HepG2 (cell line): ENCODE data around the gene LYST. TPM values are rescaled to one million over a fixed set of nuclear protein-coding genes. Genes with fewer than 3 reads are reported as not detected.
"Not testable (repeated sequence)": the region's sequence is repeated elsewhere in the genome, so short reads cannot be mapped to it uniquely, and the experiment has no call there.

Experiments
- AKAP8 ChIP-seq: sonication (generic); formaldehyde crosslinking; IDR thresholded peaks from 2 replicates; pipeline ENCODE4 v1.5.1; 2020; ENCODE audit warnings: mild to moderate bottlenecking, missing genetic modification reagents
- ELF3 ChIP-seq: IDR thresholded peaks from 2 replicates; pipeline ENCODE4 v1.6.1; 2016; ENCODE audit warnings: missing genetic modification reagents, missing compliant biosample characterization
- FOXA3 ChIP-seq: IDR thresholded peaks from 2 replicates; pipeline ENCODE4 v1.6.1; 2016; ENCODE audit warnings: missing genetic modification reagents, missing compliant biosample characterization
- IRF2 ChIP-seq: IDR thresholded peaks from 2 replicates; pipeline ENCODE4 v1.6.1; 2018; ENCODE audit warnings: missing genetic modification reagents, missing compliant biosample characterization
- KDM5B ChIP-seq: sonication (generic); formaldehyde crosslinking; IDR thresholded peaks from 2 replicates; pipeline ENCODE4 v1.4.0; 2020; ENCODE audit warnings: missing genetic modification reagents, mild to moderate bottlenecking, borderline replicate concordance
- MEIS2 ChIP-seq: sonication (generic); formaldehyde crosslinking; IDR thresholded peaks from 2 replicates; pipeline ENCODE4 v1.9.0; 2021; ENCODE audit warnings: mild to moderate bottlenecking, missing genetic modification reagents
- NFKB2 ChIP-seq: sonication (generic); formaldehyde crosslinking; IDR thresholded peaks from 2 replicates; pipeline ENCODE4 v1.4.0; 2020; ENCODE audit warnings: missing genetic modification reagents, borderline replicate concordance
- NR2F6 ChIP-seq, 2 experiments: IDR thresholded peaks; 2 replicates each; pipeline ENCODE4 v1.6.1; 2016; ENCODE audit warnings: antibody characterized with exemption in 1 of 2, mild to moderate bottlenecking in 1 of 2
- PHF8 ChIP-seq: sonication (generic); formaldehyde crosslinking; IDR thresholded peaks from 2 replicates; pipeline ENCODE4 v1.5.0; 2020; ENCODE audit warnings: missing genetic modification reagents
- RXRB ChIP-seq: IDR thresholded peaks from 2 replicates; pipeline ENCODE4 v1.6.1; 2016; ENCODE audit warnings: borderline replicate concordance, missing genetic modification reagents, missing compliant biosample characterization
- SOX5 ChIP-seq: IDR thresholded peaks from 2 replicates; pipeline ENCODE4 v1.6.1; 2016; ENCODE audit warnings: borderline replicate concordance
- SP5 ChIP-seq: IDR thresholded peaks from 2 replicates; pipeline ENCODE4 v1.6.1; 2016; ENCODE audit warnings: low read depth, borderline replicate concordance
- TARDBP ChIP-seq: sonication (generic); formaldehyde crosslinking; IDR thresholded peaks from 2 replicates; pipeline ENCODE4 v1.8.0; 2022; ENCODE audit warnings: mild to moderate bottlenecking, missing genetic modification reagents
- THAP11 ChIP-seq: IDR thresholded peaks from 2 replicates; pipeline ENCODE4 v1.6.1; 2016; ENCODE audit warnings: missing biosample characterization, missing genetic modification reagents
- ZMYM3 ChIP-seq: sonication (generic); formaldehyde crosslinking; IDR thresholded peaks from 2 replicates; pipeline ENCODE4 v1.5.1; 2020; ENCODE audit warnings: mild to moderate bottlenecking, missing genetic modification reagents
- ZNF230 ChIP-seq: sonication (generic); formaldehyde crosslinking; IDR thresholded peaks from 2 replicates; pipeline ENCODE4 v1.4.0; 2020; ENCODE audit warnings: mild to moderate bottlenecking, missing genetic modification reagents
- ZNF350 ChIP-seq: sonication (generic); formaldehyde crosslinking; IDR thresholded peaks from 2 replicates; pipeline ENCODE4 v1.4.0; 2020; ENCODE audit warnings: mild to moderate bottlenecking, low read depth, missing genetic modification reagents, borderline replicate concordance
- ZNF629 ChIP-seq: sonication (generic); formaldehyde crosslinking; conservative IDR thresholded peaks from 2 replicates; pipeline ENCODE4 v1.5.0; 2020; ENCODE audit warnings: missing genetic modification reagents
- polyA plus RNA-seq, 8 experiments: library from polyadenylated mRNA; depleted of rRNA in 3 of 8; stranded (reverse) in 7 of 8; unstranded in 1 of 8; fragments of >200 nt; fragmentation: Illumina TruSeq in 4 of 8; extraction: Trizol in 4 of 8; gene quantifications; 2 replicates each; pipeline versions ENCODE4 v1.2.1 to v1.2.3, GENCODE V29; 2011 to 2016; ENCODE audit warnings: low read depth in 4 of 8, missing spikeins in 1 of 8, mixed read lengths in 1 of 8; ENCODE audit not compliant: insufficient read depth in 1 of 8
- total RNA-seq, 5 experiments: library from RNA; depleted of rRNA; stranded (reverse); fragments of >200 nt; fragmentation: Illumina TruSeq; extraction: Trizol; gene quantifications; 2 replicates each; pipeline ENCODE4 v1.2.3, GENCODE V29; 2016; ENCODE audit warnings: low read depth in 1 of 5
- TF ChIP-seq, protein P1 (sequence below), 2 experiments: fragments of 450-650 bp in 1 of 2; sonication (generic) in 1 of 2; formaldehyde crosslinking in 1 of 2; IDR thresholded peaks; 2 replicates each; pipeline versions ENCODE4 v1.6.1 to v1.8.0; 2016 to 2022; ENCODE audit warnings: antibody characterized with exemption in 1 of 2, mild to moderate bottlenecking in 1 of 2, missing genetic modification reagents in 1 of 2
- TF ChIP-seq, protein P2 (sequence below): sonication (generic); formaldehyde crosslinking; IDR thresholded peaks from 2 replicates; pipeline ENCODE4 v1.8.0; 2023; ENCODE audit warnings: mild to moderate bottlenecking, missing genetic modification reagents
- TF ChIP-seq, protein P3 (sequence below): IDR thresholded peaks from 2 replicates; pipeline ENCODE4 v1.6.1; 2016; ENCODE audit warnings: missing genetic modification reagents, missing compliant biosample characterization

The LYST gene
- total and polyA plus RNA-seq, 2 of the 13 experiments (the other 11 are each of a cell fraction or from before 2014, with no cell fraction given) = 0.91 to 2.5 TPM

DNA sequence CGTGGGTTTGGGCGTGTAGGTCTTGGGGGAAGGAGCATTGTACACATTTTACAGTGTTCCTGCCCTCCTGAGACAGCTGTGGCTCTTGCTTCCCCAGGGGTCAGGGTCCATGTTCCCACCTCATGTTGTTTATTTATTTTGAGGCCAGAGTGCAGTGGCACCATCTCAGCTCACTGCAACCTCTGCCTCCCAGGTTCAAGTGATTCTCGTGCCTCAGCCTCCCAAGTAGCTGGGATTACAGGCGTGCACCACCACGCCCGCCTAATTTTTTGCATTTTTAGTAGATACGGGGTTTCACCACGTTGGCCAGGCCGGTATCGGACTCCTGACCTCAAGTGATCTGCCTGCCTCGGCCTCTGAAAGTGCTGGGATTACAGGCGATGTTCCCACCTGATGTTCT lies 219.2 kb downstream of the LYST start (continued):
- TF ChIP-seq, protein P1, sequence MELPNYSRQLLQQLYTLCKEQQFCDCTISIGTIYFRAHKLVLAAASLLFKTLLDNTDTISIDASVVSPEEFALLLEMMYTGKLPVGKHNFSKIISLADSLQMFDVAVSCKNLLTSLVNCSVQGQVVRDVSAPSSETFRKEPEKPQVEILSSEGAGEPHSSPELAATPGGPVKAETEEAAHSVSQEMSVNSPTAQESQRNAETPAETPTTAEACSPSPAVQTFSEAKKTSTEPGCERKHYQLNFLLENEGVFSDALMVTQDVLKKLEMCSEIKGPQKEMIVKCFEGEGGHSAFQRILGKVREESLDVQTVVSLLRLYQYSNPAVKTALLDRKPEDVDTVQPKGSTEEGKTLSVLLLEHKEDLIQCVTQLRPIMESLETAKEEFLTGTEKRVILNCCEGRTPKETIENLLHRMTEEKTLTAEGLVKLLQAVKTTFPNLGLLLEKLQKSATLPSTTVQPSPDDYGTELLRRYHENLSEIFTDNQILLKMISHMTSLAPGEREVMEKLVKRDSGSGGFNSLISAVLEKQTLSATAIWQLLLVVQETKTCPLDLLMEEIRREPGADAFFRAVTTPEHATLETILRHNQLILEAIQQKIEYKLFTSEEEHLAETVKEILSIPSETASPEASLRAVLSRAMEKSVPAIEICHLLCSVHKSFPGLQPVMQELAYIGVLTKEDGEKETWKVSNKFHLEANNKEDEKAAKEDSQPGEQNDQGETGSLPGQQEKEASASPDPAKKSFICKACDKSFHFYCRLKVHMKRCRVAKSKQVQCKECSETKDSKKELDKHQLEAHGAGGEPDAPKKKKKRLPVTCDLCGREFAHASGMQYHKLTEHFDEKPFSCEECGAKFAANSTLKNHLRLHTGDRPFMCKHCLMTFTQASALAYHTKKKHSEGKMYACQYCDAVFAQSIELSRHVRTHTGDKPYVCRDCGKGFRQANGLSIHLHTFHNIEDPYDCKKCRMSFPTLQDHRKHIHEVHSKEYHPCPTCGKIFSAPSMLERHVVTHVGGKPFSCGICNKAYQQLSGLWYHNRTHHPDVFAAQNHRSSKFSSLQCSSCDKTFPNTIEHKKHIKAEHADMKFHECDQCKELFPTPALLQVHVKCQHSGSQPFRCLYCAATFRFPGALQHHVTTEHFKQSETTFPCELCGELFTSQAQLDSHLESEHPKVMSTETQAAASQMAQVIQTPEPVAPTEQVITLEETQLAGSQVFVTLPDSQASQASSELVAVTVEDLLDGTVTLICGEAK (IDR thresholded peaks at IDR 0.05) = not testable (repeated sequence)
- TF ChIP-seq, protein P1 (CRISPR knock-in tag; IDR thresholded peaks at IDR 0.05) = peak; percentile 71; the same call in 1 of the 2 replicates
- TF ChIP-seq ZNF629 (peak; percentile 48; the same call in 1 of the 2 replicates), KDM5B (CRISPR knock-in tag) (peak; percentile 62; the same call in 1 of the 2 replicates), THAP11 (peak; percentile 59; the same call in 1 of the 2 replicates), RXRB (CRISPR knock-in tag) (peak; percentile 84), NFKB2 (CRISPR knock-in tag) (0 out of 2 replicates have a peak, but pooled peaks have one; percentile 56), AKAP8 (0 out of 2 replicates have a peak, but pooled peaks have one; percentile 28), ELF3 (peak; percentile 77), NR2F6 (IDR thresholded peaks at IDR 0.05) (peak; percentile 77), NR2F6 (CRISPR knock-in tag; IDR thresholded peaks at IDR 0.05) (peak; percentile 90), PHF8 (CRISPR knock-in tag) (0 out of 2 replicates have a peak, but pooled peaks have one; percentile 27), IRF2 (CRISPR knock-in tag) (peak; percentile 87), TARDBP (CRISPR knock-in tag) (peak; percentile 73), ZNF350 (CRISPR knock-in tag) (peak; percentile 83), MEIS2 (CRISPR knock-in tag) (peak; percentile 59; the same call in 1 of the 2 replicates), FOXA3 (CRISPR knock-in tag) (peak; percentile 92), ZMYM3 (CRISPR knock-in tag) (peak; percentile 100), SOX5 (peak; percentile 65), ZNF230 (CRISPR knock-in tag) (0 out of 2 replicates have a peak, but pooled peaks have one; percentile 39), SP5 (peak; percentile 67)
- TF ChIP-seq, protein P2, sequence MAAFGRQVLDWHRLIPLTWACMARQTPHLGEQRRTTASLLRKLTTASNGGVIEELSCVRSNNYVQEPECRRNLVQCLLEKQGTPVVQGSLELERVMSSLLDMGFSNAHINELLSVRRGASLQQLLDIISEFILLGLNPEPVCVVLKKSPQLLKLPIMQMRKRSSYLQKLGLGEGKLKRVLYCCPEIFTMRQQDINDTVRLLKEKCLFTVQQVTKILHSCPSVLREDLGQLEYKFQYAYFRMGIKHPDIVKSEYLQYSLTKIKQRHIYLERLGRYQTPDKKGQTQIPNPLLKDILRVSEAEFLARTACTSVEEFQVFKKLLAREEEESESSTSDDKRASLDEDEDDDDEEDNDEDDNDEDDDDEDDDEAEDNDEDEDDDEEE (CRISPR knock-in tag) = 0 out of 2 replicates have a peak, but pooled peaks have one; percentile 35
- TF ChIP-seq, protein P3, sequence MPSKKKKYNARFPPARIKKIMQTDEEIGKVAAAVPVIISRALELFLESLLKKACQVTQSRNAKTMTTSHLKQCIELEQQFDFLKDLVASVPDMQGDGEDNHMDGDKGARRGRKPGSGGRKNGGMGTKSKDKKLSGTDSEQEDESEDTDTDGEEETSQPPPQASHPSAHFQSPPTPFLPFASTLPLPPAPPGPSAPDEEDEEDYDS (CRISPR knock-in tag) = peak; percentile 35; the same call in 1 of the 2 replicates
